ENCODE data around the gene PCDHGB5. TPM values are rescaled to one million over a fixed set of nuclear protein-coding genes. Genes with fewer than 3 reads are reported as not detected.
"Not testable (repeated sequence)": the region's sequence is repeated elsewhere in the genome, so short reads cannot be mapped to it uniquely, and the experiment has no call there.

PCDHGB5 gene
- total RNA-seq, 2 donors from 2014 or later, result 8.1 to 9.5 TPM

GRCh38 chr5:141374627-141375026 lies 23.1 kb upstream of the PCDHGB5 start:
- no peak for DNase-seq (ENCODE audit: low spot score)
- intact Hi-C loops (cut with DNase I), result no loop called here

GRCh38 chr5:141375444-141376155 lies 22.1 kb upstream of the PCDHGB5 start:
- intact Hi-C loops (cut with DNase I); DNase-seq (ENCODE audit: low spot score): not testable (repeated sequence)

- no peak for DNase-seq (ENCODE audit: low spot score)
- intact Hi-C loops (cut with DNase I), result no loop called here
Observed at GRCh38 chr5:141382469-141383294, 15.1 kb upstream of the PCDHGB5 start, which contains the start of gene PCDHGA7. Gene PCDHGA7, plus strand, starts transcription at chr5:141382742. Its CDS starts 158 bp downstream, at chr5:141382900.

GRCh38 chr5:141383345-141383744 lies 14.4 kb upstream of the PCDHGB5 start:
- DNase-seq (ENCODE audit: low spot score), result no peak

GRCh38 chr5:141384471-141385267 lies 13.1 kb upstream of the PCDHGB5 start:
- no peak for DNase-seq (ENCODE audit: low spot score)
- intact Hi-C loops (cut with DNase I), result no loop called here

More at GRCh38 chr5:141383345-141383744, 14.4 kb upstream of the PCDHGB5 start:
- intact Hi-C loops (cut with DNase I), result no loop called here

- intact Hi-C loops (cut with DNase I), result not testable (repeated sequence)
Observed at GRCh38 chr5:141387557-141388311, 10.0 kb upstream of the PCDHGB5 start, which contains the start of gene PCDHGB4. Gene PCDHGB4, plus strand, starts transcription at chr5:141387698. Its CDS starts 187 bp downstream, at chr5:141387885.

GRCh38 chr5:141388661-141389060 lies 9.1 kb upstream of the PCDHGB5 start:
- no peak for DNase-seq (ENCODE audit: low spot score)
- intact Hi-C loops (cut with DNase I), result no loop called here

More at GRCh38 chr5:141387557-141388311, 10.0 kb upstream of the PCDHGB5 start, which contains the start of gene PCDHGB4:
- DNase-seq (ENCODE audit: low spot score), result not testable (repeated sequence)

- no peak for DNase-seq (ENCODE audit: low spot score)
- intact Hi-C loops (cut with DNase I), result no loop called here
Observed at GRCh38 chr5:141389153-141390042, 8.3 kb upstream of the PCDHGB5 start.

- intact Hi-C loops (cut with DNase I), result no loop called here
- DNase-seq (ENCODE audit: low spot score), result no peak
Observed at GRCh38 chr5:141392429-141393198, 5.1 kb upstream of the PCDHGB5 start, which contains the start of gene PCDHGA8. Gene PCDHGA8, plus strand, starts transcription at chr5:141392633. Its CDS starts 181 bp downstream, at chr5:141392814.

- intact Hi-C loops (cut with DNase I), result no loop called here
Observed at GRCh38 chr5:141393267-141393666, 4.5 kb upstream of the PCDHGB5 start.

GRCh38 chr5:141394401-141395187 lies 3.2 kb upstream of the PCDHGB5 start:
- DNase-seq (ENCODE audit: low spot score); intact Hi-C loops (cut with DNase I): not testable (repeated sequence)

More at GRCh38 chr5:141393267-141393666, 4.5 kb upstream of the PCDHGB5 start:
- no peak for DNase-seq (ENCODE audit: low spot score)

GRCh38 chr5:141398608-141399007 lies 861 bp downstream of the PCDHGB5 start:
- intact Hi-C loops (cut with DNase I), result no loop called here
- no peak for DNase-seq (ENCODE audit: low spot score)

GRCh38 chr5:141399555-141400258 lies 2.0 kb downstream of the PCDHGB5 start:
- DNase-seq (ENCODE audit: low spot score), result peak; percentile 74
- intact Hi-C loops (cut with DNase I), result no loop called here

- DNase-seq (ENCODE audit: low spot score), result no peak
- intact Hi-C loops (cut with DNase I), result no loop called here
Observed at GRCh38 chr5:141402553-141403243, 5.0 kb downstream of the PCDHGB5 start, which contains the start of gene PCDHGA9. Gene PCDHGA9, plus strand, starts transcription at chr5:141402778. Its CDS starts 175 bp downstream, at chr5:141402953.

GRCh38 chr5:141403387-141403786 lies 5.6 kb downstream of the PCDHGB5 start:
- intact Hi-C loops (cut with DNase I), result no loop called here
- no peak for DNase-seq (ENCODE audit: low spot score)
